Karpas-422 (cell line): ENCODE data around the gene ITPKB. TPM values are rescaled to one million over a fixed set of nuclear protein-coding genes. Genes with fewer than 3 reads are reported as not detected.
A peak's percentile ranks its signal among the peaks of the same experiment; 100 is the strongest.

ENCODE experiments used
- DNase-seq: peaks from one replicate; pipeline ENCODE4 v3.0.0-alpha.2; 2015
- H2AFZ ChIP-seq: fragments of 200-600 bp; sonication (generic); 2 replicates; pipeline ENCODE4 v1.6.1; 2014; ENCODE audit warnings: antibody characterized with exemption, low read length, mixed read lengths
- H3K27ac ChIP-seq: fragments of 200-600 bp; sonication (generic); 2 replicates; pipeline ENCODE4 v1.5.1; 2014; ENCODE audit warnings: mild to moderate bottlenecking, low read length, moderate library complexity
- H3K27me3 ChIP-seq: fragments of 200-600 bp; sonication (generic); 2 replicates; pipeline ENCODE4 v1.6.1; 2014; ENCODE audit warnings: low read length, mixed read lengths
- H3K36me3 ChIP-seq: fragments of 200-600 bp; sonication (generic); 2 replicates; pipeline ENCODE4 v1.6.1; 2014; ENCODE audit warnings: low read length, mixed read lengths; ENCODE audit not compliant: insufficient read depth
- H3K4me1 ChIP-seq: fragments of 200-600 bp; sonication (generic); 2 replicates; pipeline ENCODE4 v1.6.1; 2014; ENCODE audit warnings: mild to moderate bottlenecking, low read length, mixed read lengths
- H3K4me2 ChIP-seq: fragments of 200-600 bp; sonication (generic); 2 replicates; pipeline ENCODE4 v1.6.1; 2014; ENCODE audit warnings: low read length, low read depth, mild to moderate bottlenecking; ENCODE audit not compliant: poor library complexity, severe bottlenecking
- H3K4me3 ChIP-seq: fragments of 200-600 bp; sonication (generic); 2 replicates; pipeline ENCODE4 v1.5.1; 2014; ENCODE audit warnings: mild to moderate bottlenecking, antibody characterized with exemption, low read length, mixed read lengths
- H3K79me2 ChIP-seq: fragments of 200-600 bp; sonication (generic); 2 replicates; pipeline ENCODE4 v1.6.1; 2014; ENCODE audit warnings: mild to moderate bottlenecking, low read length, mixed read lengths
- H3K9ac ChIP-seq: fragments of 200-600 bp; sonication (generic); 2 replicates; pipeline ENCODE4 v1.6.0; 2014; ENCODE audit warnings: low read length
- H3K9me2 ChIP-seq: fragments of 200-600 bp; sonication (generic), shearing (Covaris generic); replicated peaks from 2 replicates; pipeline ENCODE4 v1.6.0; 2014; ENCODE audit warnings: mild to moderate bottlenecking, low read length, moderate library complexity; ENCODE audit not compliant: insufficient read depth
- H3K9me3 ChIP-seq: fragments of 300-700, 200-600 bp; sonication (generic); 2 replicates; pipeline ENCODE4 v1.6.1; 2014; ENCODE audit warnings: low read length, mixed read lengths
- H4K20me1 ChIP-seq: fragments of 200-600 bp; sonication (generic); 2 replicates; pipeline ENCODE4 v1.6.1; 2014; ENCODE audit warnings: mild to moderate bottlenecking, antibody characterized with exemption, low read length, low read depth; ENCODE audit not compliant: insufficient read depth
- total RNA-seq: library from RNA; depleted of rRNA; stranded (reverse); fragments of >200 nt; shearing (Covaris generic); gene quantifications from 2 replicates; pipeline ENCODE4 v1.2.3, GENCODE V29; 2014; ENCODE audit warnings: low replicate concordance

ITPKB gene
- total RNA-seq, 1 experiment from 2014 or later = 79.0 TPM

- Histone ChIP-seq H3K9me3 (no peaks in the 10 kb centered on the region), H3K4me2 (no peak overlapping the region), H3K27ac (0 out of 2 replicates have a peak overlapping the region, but pooled peaks have one; percentile 13), H3K4me3 (no peak overlapping the region), H3K27me3 (no peaks in the 10 kb centered on the region), H3K79me2 (no peaks in the 10 kb centered on the region), H3K36me3 (peaks cover 36% of the 10 kb centered on the region), H3K9ac (no peak overlapping the region), H3K4me1 (peaks cover 50% of the 10 kb centered on the region), H2AFZ (no peak overlapping the region), H4K20me1 (no peaks in the 10 kb centered on the region), H3K9me2 (no peaks in the 10 kb centered on the region)
- peak; percentile 43 for DNase-seq
Observed at GRCh38 chr1:226629210-226629895, 109.7 kb downstream of the ITPKB start.

- Histone ChIP-seq H2AFZ (no peak overlapping the region), H3K4me3 (no peak overlapping the region), H3K4me2 (no peak overlapping the region), H3K27ac (no peak overlapping the region), H3K9me3 (no peaks in the 10 kb centered on the region), H4K20me1 (no peaks in the 10 kb centered on the region), H3K27me3 (no peaks in the 10 kb centered on the region), H3K4me1 (peaks cover 50% of the 10 kb centered on the region), H3K36me3 (peaks cover 33% of the 10 kb centered on the region), H3K9me2 (no peaks in the 10 kb centered on the region), H3K9ac (no peak overlapping the region), H3K79me2 (no peaks in the 10 kb centered on the region)
- peak; percentile 46 for DNase-seq
Observed at GRCh38 chr1:226628612-226629155, 110.4 kb downstream of the ITPKB start.

- no peaks in the 10 kb centered on the region for H3K79me2 ChIP-seq
- no peak overlapping the region for H3K4me3 ChIP-seq
- no peaks in the 10 kb centered on the region for H3K9me3 ChIP-seq
- peak overlapping the region; percentile 43 for H3K27ac ChIP-seq
- H3K9me2 ChIP-seq = no peaks in the 10 kb centered on the region
- peaks cover 50% of the 10 kb centered on the region for H3K4me1 ChIP-seq
- H3K4me2 ChIP-seq = no peak overlapping the region
- H2AFZ ChIP-seq = no peak overlapping the region
- H3K27me3 ChIP-seq = no peaks in the 10 kb centered on the region
- H3K36me3 ChIP-seq = peaks cover 27% of the 10 kb centered on the region
- no peak overlapping the region for H3K9ac ChIP-seq
- no peak for DNase-seq
- H4K20me1 ChIP-seq = no peaks in the 10 kb centered on the region
Observed at GRCh38 chr1:226627924-226628611, 111.0 kb downstream of the ITPKB start.

- no peak overlapping the region for H3K9ac ChIP-seq
- DNase-seq = peak; percentile 55
- H3K27ac ChIP-seq = peak overlapping the region; percentile 43
- no peaks in the 10 kb centered on the region for H3K9me2 ChIP-seq
- no peaks in the 10 kb centered on the region for H3K27me3 ChIP-seq
- H3K4me1 ChIP-seq = peaks cover 50% of the 10 kb centered on the region
- H4K20me1 ChIP-seq = no peaks in the 10 kb centered on the region
- H3K79me2 ChIP-seq = no peaks in the 10 kb centered on the region
- no peaks in the 10 kb centered on the region for H3K9me3 ChIP-seq
- H3K4me3 ChIP-seq = no peak overlapping the region
- peaks cover 19% of the 10 kb centered on the region; the same call in 1 of the 2 replicates for H3K36me3 ChIP-seq
- H3K4me2 ChIP-seq = no peak overlapping the region
- no peak overlapping the region for H2AFZ ChIP-seq
Observed at GRCh38 chr1:226627050-226627755, 111.9 kb downstream of the ITPKB start.

- H3K9ac ChIP-seq = no peak overlapping the region
Observed at GRCh38 chr1:226626577-226626956, 112.5 kb downstream of the ITPKB start.

GRCh38 chr1:226625832-226626576 is 113.1 kb downstream of the ITPKB start:
- no peak overlapping the region for H3K4me3 ChIP-seq

More at GRCh38 chr1:226626577-226626956, 112.5 kb downstream of the ITPKB start:
- Histone ChIP-seq H4K20me1 (no peaks in the 10 kb centered on the region), H3K27ac (peak overlapping the region; percentile 43), H2AFZ (no peak overlapping the region), H3K9me2 (no peaks in the 10 kb centered on the region), H3K4me2 (no peak overlapping the region), H3K4me1 (peaks cover 50% of the 10 kb centered on the region), H3K4me3 (no peak overlapping the region), H3K36me3 (peaks cover 13% of the 10 kb centered on the region; the same call in 1 of the 2 replicates), H3K9me3 (no peaks in the 10 kb centered on the region), H3K27me3 (no peaks in the 10 kb centered on the region), H3K79me2 (no peaks in the 10 kb centered on the region)
- DNase-seq = peak; percentile 91

GRCh38 chr1:226625326-226625725 is 113.8 kb downstream of the ITPKB start:
- H3K4me2 ChIP-seq = no peak overlapping the region
- H3K9me2 ChIP-seq = no peaks in the 10 kb centered on the region
- H3K79me2 ChIP-seq = no peaks in the 10 kb centered on the region
- no peak overlapping the region for H2AFZ ChIP-seq
- no peak overlapping the region for H3K4me3 ChIP-seq
- H3K9me3 ChIP-seq = no peaks in the 10 kb centered on the region
- H4K20me1 ChIP-seq = no peaks in the 10 kb centered on the region
- DNase-seq = no peak
- peaks cover 48% of the 10 kb centered on the region for H3K4me1 ChIP-seq
- H3K9ac ChIP-seq = no peak overlapping the region
- H3K27me3 ChIP-seq = no peaks in the 10 kb centered on the region
- H3K27ac ChIP-seq = no peak overlapping the region
- H3K36me3 ChIP-seq = 0 out of 2 replicates have a peak, but pooled peaks cover 5% of the 10 kb centered on the region

More at GRCh38 chr1:226625832-226626576, 113.1 kb downstream of the ITPKB start:
- no peaks in the 10 kb centered on the region for H3K9me2 ChIP-seq
- H3K36me3 ChIP-seq = peaks cover 7% of the 10 kb centered on the region; the same call in 1 of the 2 replicates
- no peak overlapping the region for H3K4me2 ChIP-seq
- no peaks in the 10 kb centered on the region for H3K9me3 ChIP-seq
- no peaks in the 10 kb centered on the region for H4K20me1 ChIP-seq
- no peak overlapping the region for H3K9ac ChIP-seq
- no peaks in the 10 kb centered on the region for H3K79me2 ChIP-seq
- H3K4me1 ChIP-seq = peaks cover 50% of the 10 kb centered on the region
- no peak overlapping the region for H2AFZ ChIP-seq
- no peak overlapping the region; the same call in 1 of the 2 replicates for H3K27ac ChIP-seq
- no peak for DNase-seq
- H3K27me3 ChIP-seq = no peaks in the 10 kb centered on the region
